ACC112 (cell line): ENCODE data around the gene MGAT5B.

Source experiments
- H2AFZ ChIP-seq: fragments of 200-600 bp; sonication (generic); one replicate; pipeline ENCODE4 v1.6.0; 2017; ENCODE audit warnings: antibody characterized with exemption, low read length; ENCODE audit not compliant: unreplicated experiment
- H3K27ac ChIP-seq: fragments of 200-600 bp; sonication (generic); 2 replicates; pipeline ENCODE4 v1.5.1; 2014; ENCODE audit warnings: low read depth, mild to moderate bottlenecking, antibody characterized with exemption, low read length, moderate library complexity
- H3K27me3 ChIP-seq: fragments of 200-600 bp; sonication (generic); 2 replicates; pipeline ENCODE4 v1.6.1; 2014; ENCODE audit warnings: mild to moderate bottlenecking, antibody characterized with exemption, low read length, moderate library complexity, mixed read lengths; ENCODE audit not compliant: insufficient read depth
- H3K36me3 ChIP-seq: fragments of 200-600 bp; sonication (generic); 2 replicates; pipeline ENCODE4 v1.6.1; 2016; ENCODE audit warnings: mild to moderate bottlenecking, antibody characterized with exemption, low read length, moderate library complexity, mixed read lengths; ENCODE audit not compliant: insufficient read depth
- H3K4me1 ChIP-seq: fragments of 200-600 bp; sonication (generic); one replicate; pipeline ENCODE4 v1.6.1; 2016; ENCODE audit warnings: low read length, mixed read lengths; ENCODE audit not compliant: insufficient read depth, unreplicated experiment, control insufficient read depth
- H3K4me3 ChIP-seq: fragments of 200-600 bp; sonication (generic); 2 replicates; pipeline ENCODE4 v1.5.1; 2014; ENCODE audit warnings: mild to moderate bottlenecking, low read depth, low read length
- H3K79me2 ChIP-seq: fragments of 200-600 bp; sonication (generic); one replicate; pipeline ENCODE4 v1.6.0; 2016; ENCODE audit warnings: low read length; ENCODE audit not compliant: control insufficient read depth, unreplicated experiment, insufficient read depth

Gene MGAT5B

GRCh38 chr17:76938009-76938408, 69.8 kb downstream of the MGAT5B start:
- Histone ChIP-seq H2AFZ (no peak overlapping the region), H3K36me3 (no peaks in the 10 kb centered on the region), H3K4me1 (peaks cover 8% of the 10 kb centered on the region), H3K27ac (no peak overlapping the region), H3K27me3 (peaks cover 48% of the 10 kb centered on the region), H3K4me3 (no peak overlapping the region), H3K79me2 (no peaks in the 10 kb centered on the region)

GRCh38 chr17:76940295-76940694, 72.1 kb downstream of the MGAT5B start:
- Histone ChIP-seq H3K27ac (no peak overlapping the region), H3K79me2 (no peaks in the 10 kb centered on the region), H3K36me3 (no peaks in the 10 kb centered on the region), H3K4me1 (peaks cover under 1% of the 10 kb centered on the region), H2AFZ (no peak overlapping the region), H3K27me3 (peaks cover 26% of the 10 kb centered on the region; the same call in 1 of the 2 replicates), H3K4me3 (no peak overlapping the region)

DNA sequence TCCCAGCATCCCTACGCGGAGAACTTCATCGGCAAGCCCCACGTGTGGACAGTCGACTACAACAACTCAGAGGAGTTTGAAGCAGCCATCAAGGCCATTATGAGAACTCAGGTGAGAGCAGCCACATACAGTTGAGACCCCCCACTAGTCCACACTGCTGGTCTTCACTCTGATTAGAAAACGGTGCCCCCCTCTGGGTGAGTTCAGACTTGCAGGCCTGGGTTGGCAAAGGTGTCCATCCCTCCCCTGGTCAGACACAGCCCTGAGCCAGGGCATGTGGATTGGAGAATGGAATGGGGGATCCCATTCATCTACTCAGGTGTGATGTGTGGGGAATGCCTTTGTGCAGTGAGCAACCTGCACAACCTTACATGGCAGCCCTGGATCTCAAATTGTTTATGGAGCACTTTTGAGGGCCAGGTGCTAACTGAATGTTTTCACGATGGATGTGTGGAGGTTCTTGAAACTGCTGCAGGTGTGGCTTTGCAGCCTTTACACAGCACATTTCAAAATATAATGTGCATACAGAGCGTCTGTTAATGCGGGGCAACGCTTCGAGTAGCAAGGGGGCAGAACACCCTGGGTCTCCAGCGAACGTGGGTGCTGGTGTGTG, 72.6 kb downstream of the MGAT5B start:
- no peak overlapping the region for H3K27ac ChIP-seq
- no peaks in the 10 kb centered on the region for H3K79me2 ChIP-seq
- H3K27me3 ChIP-seq: peaks cover 26% of the 10 kb centered on the region; the same call in 1 of the 2 replicates
- H3K4me3 ChIP-seq: no peak overlapping the region
- no peaks in the 10 kb centered on the region for H3K4me1 ChIP-seq
- H3K36me3 ChIP-seq: no peaks in the 10 kb centered on the region
- no peak overlapping the region for H2AFZ ChIP-seq

GRCh38 chr17:76943202-76943601, 75.0 kb downstream of the MGAT5B start:
- H2AFZ ChIP-seq: no peak overlapping the region
- no peak overlapping the region for H3K27ac ChIP-seq
- peaks cover 12% of the 10 kb centered on the region; the same call in 1 of the 2 replicates for H3K27me3 ChIP-seq
- no peaks in the 10 kb centered on the region for H3K4me1 ChIP-seq
- H3K36me3 ChIP-seq: no peaks in the 10 kb centered on the region
- no peaks in the 10 kb centered on the region for H3K79me2 ChIP-seq
- no peak overlapping the region for H3K4me3 ChIP-seq

DNA sequence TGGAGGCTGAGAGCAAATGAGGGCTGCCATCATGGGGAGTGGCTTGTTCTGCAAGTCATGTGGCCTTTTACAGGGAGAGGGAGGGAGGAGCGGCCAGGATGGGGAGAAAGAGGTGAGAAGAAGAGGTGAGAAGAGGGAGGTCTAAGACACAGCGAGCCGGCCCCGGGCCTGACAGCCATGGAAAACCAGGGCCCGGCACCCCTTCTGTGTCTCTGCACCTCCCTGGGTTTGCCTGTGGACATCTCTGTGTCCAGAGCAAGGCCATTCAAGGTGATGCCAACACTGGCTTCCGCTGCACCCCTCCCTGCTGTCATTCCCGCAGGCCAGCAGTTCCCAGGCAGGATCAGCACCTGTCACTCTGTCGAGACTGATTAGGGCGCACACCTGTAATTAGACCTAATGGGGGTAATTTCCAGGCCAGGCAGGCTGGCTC, 75.6 kb downstream of the MGAT5B start:
- Histone ChIP-seq H2AFZ (no peak overlapping the region), H3K27me3 (peaks cover 12% of the 10 kb centered on the region; the same call in 1 of the 2 replicates), H3K79me2 (no peaks in the 10 kb centered on the region), H3K4me3 (no peak overlapping the region), H3K27ac (no peak overlapping the region), H3K36me3 (no peaks in the 10 kb centered on the region), H3K4me1 (no peaks in the 10 kb centered on the region)

- H2AFZ ChIP-seq: no peak overlapping the region
- H3K4me3 ChIP-seq: no peak overlapping the region
- peaks cover 12% of the 10 kb centered on the region; the same call in 1 of the 2 replicates for H3K27me3 ChIP-seq
- no peak overlapping the region for H3K27ac ChIP-seq
- no peaks in the 10 kb centered on the region for H3K36me3 ChIP-seq
- no peaks in the 10 kb centered on the region for H3K4me1 ChIP-seq
- H3K79me2 ChIP-seq: no peaks in the 10 kb centered on the region
These were observed 76.3 kb downstream of the MGAT5B start for GRCh38 chr17:76944477-76944876.

GRCh38 chr17:76946111-76946771, 78.0 kb downstream of the MGAT5B start:
- H3K4me3 ChIP-seq: no peak overlapping the region
- no peaks in the 10 kb centered on the region for H3K79me2 ChIP-seq
- H3K27me3 ChIP-seq: 0 out of 2 replicates have a peak, but pooled peaks cover 7% of the 10 kb centered on the region
- no peaks in the 10 kb centered on the region for H3K36me3 ChIP-seq
- no peak overlapping the region for H3K27ac ChIP-seq
- H2AFZ ChIP-seq: no peak overlapping the region
- H3K4me1 ChIP-seq: no peaks in the 10 kb centered on the region

DNA sequence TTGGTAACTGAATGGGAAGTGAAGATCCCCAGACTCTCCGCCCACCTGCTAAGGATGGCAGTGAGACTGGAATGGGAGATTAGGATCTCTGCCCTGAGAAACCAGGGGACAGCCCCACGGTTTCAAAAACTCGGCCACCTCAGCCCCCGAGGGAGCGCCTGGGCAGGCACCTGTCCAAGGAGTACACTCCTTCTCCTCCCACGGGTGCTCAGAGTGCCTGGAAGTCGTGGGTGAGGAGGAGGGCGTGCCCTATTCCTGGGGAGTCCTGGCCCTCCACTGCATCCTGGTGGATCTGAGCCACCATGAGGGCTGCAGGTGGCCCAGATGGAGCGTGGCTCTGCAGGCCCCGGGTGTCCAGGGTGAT, 78.5 kb downstream of the MGAT5B start:
- Histone ChIP-seq H3K27ac (no peak overlapping the region), H3K4me1 (no peaks in the 10 kb centered on the region), H3K79me2 (no peaks in the 10 kb centered on the region), H3K4me3 (no peak overlapping the region), H3K27me3 (0 out of 2 replicates have a peak, but pooled peaks cover 1% of the 10 kb centered on the region), H3K36me3 (no peaks in the 10 kb centered on the region), H2AFZ (no peak overlapping the region)

GRCh38 chr17:76947309-76947708, 79.1 kb downstream of the MGAT5B start:
- Histone ChIP-seq H3K4me3 (no peak overlapping the region), H3K79me2 (no peaks in the 10 kb centered on the region), H3K36me3 (no peaks in the 10 kb centered on the region), H3K27ac (no peak overlapping the region), H2AFZ (no peak overlapping the region), H3K27me3 (no peaks in the 10 kb centered on the region), H3K4me1 (no peaks in the 10 kb centered on the region)

DNA sequence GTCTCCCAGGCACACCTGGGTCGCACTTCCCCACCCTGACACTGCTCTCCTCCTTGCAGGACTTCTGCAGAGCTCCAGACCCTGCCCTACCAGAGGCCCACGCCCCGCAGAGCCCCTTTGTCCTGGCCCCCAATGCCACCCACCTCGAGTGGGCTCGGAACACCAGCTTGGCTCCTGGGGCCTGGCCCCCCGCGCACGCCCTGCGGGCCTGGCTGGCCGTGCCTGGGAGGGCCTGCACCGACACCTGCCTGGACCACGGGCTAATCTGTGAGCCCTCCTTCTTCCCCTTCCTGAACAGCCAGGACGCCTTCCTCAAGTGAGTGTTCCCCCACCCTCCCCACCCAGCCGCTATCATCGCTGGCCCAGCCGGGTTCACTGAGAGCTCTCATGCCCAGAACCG, 79.6 kb downstream of the MGAT5B start:
- H3K79me2 ChIP-seq: no peaks in the 10 kb centered on the region
- no peaks in the 10 kb centered on the region for H3K4me1 ChIP-seq
- no peaks in the 10 kb centered on the region for H3K36me3 ChIP-seq
- no peak overlapping the region for H3K4me3 ChIP-seq
- no peaks in the 10 kb centered on the region for H3K27me3 ChIP-seq
- H2AFZ ChIP-seq: no peak overlapping the region
- H3K27ac ChIP-seq: no peak overlapping the region

DNA sequence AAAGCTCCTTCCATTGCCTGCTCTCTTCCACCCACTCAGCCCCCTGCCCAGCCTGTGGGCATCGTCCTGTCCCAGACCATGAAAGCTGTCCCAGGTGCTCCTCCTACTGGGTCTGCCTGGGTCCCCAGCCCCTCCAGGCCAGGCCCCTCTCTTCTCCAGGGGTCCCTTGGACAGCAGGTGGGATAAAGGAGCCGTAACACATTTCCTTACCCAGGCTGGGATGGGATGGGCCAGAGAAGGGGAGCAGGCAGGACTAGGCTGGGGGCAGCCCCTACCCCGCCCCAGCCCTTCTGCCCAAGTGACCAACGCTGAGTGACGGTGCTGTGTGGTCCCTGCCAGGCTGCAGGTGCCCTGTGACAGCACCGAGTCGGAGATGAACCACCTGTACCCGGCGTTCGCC, 80.1 kb downstream of the MGAT5B start:
- Histone ChIP-seq H3K27me3 (no peaks in the 10 kb centered on the region), H3K4me3 (no peak overlapping the region), H3K79me2 (no peaks in the 10 kb centered on the region), H3K4me1 (no peaks in the 10 kb centered on the region), H2AFZ (no peak overlapping the region), H3K27ac (no peak overlapping the region), H3K36me3 (no peaks in the 10 kb centered on the region)
